DND-41 (cell line): Measurements from ENCODE around the gene KRT12.

Experiments
- ATAC-seq: fragments of 200-7000 bp; cut with Tn5 transposase; 3 replicates; pipeline ENCODE4 v1.9.1; 2021; ENCODE audit warnings: low read depth; ENCODE audit not compliant: insufficient read depth
- DNase-seq: peaks from one replicate; pipeline ENCODE4 v3.0.0-alpha.2; 2020
- H2AFZ ChIP-seq: 2 replicates; pipeline ENCODE4 v1.6.0; 2012; ENCODE audit warnings: low read depth, low read length
- H3K27ac ChIP-seq: 2 replicates; pipeline ENCODE4 v1.5.1; 2012; ENCODE audit warnings: low read length, inconsistent platforms
- H3K27me3 ChIP-seq: fragments of 200-600 bp; sonication (generic); 2 replicates; pipeline ENCODE4 v1.6.0; 2012; ENCODE audit warnings: low read length, mild to moderate bottlenecking, inconsistent platforms; ENCODE audit not compliant: insufficient read depth, poor library complexity
- H3K36me3 ChIP-seq: 2 replicates; pipeline ENCODE4 v1.5.1; 2012; ENCODE audit warnings: low read length, inconsistent platforms; ENCODE audit not compliant: insufficient read depth
- H3K4me1 ChIP-seq: 2 replicates; pipeline ENCODE4 v1.5.1; 2012; ENCODE audit warnings: mild to moderate bottlenecking, low read length; ENCODE audit not compliant: insufficient read depth
- H3K4me2 ChIP-seq: 2 replicates; pipeline ENCODE4 v1.6.0; 2012; ENCODE audit warnings: mild to moderate bottlenecking, moderate library complexity, low read length, inconsistent platforms; ENCODE audit not compliant: insufficient read depth
- H3K4me3 ChIP-seq, 2 experiments: fragments of 200-600 bp in 1 of 2; shearing (Covaris generic) in 1 of 2; 2 replicates each; pipeline ENCODE4 v1.5.1; 2012 to 2016; ENCODE audit warnings: inconsistent platforms in 2 of 2, low read length in 2 of 2, mild to moderate bottlenecking in 2 of 2, low read depth in 1 of 2, moderate library complexity in 1 of 2
- H3K79me2 ChIP-seq: 2 replicates; pipeline ENCODE4 v1.6.0; 2012; ENCODE audit warnings: low read length, inconsistent platforms; ENCODE audit not compliant: insufficient read depth
- H3K9ac ChIP-seq: 2 replicates; pipeline ENCODE4 v1.6.0; 2012; ENCODE audit warnings: low read depth, mild to moderate bottlenecking, inconsistent platforms, low read length, moderate library complexity
- H3K9me3 ChIP-seq: 2 replicates; pipeline ENCODE4 v1.5.1; 2012; ENCODE audit warnings: low read length, moderate library complexity, mild to moderate bottlenecking, inconsistent platforms; ENCODE audit not compliant: insufficient read depth, severe bottlenecking
- H4K20me1 ChIP-seq: 2 replicates; pipeline ENCODE4 v1.6.0; 2012; ENCODE audit warnings: low read length; ENCODE audit not compliant: insufficient read depth
- EZH2 ChIP-seq: IDR thresholded peaks from 3 replicates; pipeline ENCODE4 v1.6.1; 2012; ENCODE audit warnings: borderline replicate concordance, low read depth, mild to moderate bottlenecking, moderate library complexity, low read length, inconsistent platforms; ENCODE audit not compliant: severe bottlenecking
- TF ChIP-seq, protein P1 (sequence below): IDR thresholded peaks from 2 replicates; pipeline ENCODE4 v1.5.1; 2012; ENCODE audit warnings: borderline replicate concordance, low read length, moderate library complexity, mild to moderate bottlenecking; ENCODE audit not compliant: poor library complexity, severe bottlenecking; ENCODE audit errors: extremely low read depth

Gene KRT12

DNA sequence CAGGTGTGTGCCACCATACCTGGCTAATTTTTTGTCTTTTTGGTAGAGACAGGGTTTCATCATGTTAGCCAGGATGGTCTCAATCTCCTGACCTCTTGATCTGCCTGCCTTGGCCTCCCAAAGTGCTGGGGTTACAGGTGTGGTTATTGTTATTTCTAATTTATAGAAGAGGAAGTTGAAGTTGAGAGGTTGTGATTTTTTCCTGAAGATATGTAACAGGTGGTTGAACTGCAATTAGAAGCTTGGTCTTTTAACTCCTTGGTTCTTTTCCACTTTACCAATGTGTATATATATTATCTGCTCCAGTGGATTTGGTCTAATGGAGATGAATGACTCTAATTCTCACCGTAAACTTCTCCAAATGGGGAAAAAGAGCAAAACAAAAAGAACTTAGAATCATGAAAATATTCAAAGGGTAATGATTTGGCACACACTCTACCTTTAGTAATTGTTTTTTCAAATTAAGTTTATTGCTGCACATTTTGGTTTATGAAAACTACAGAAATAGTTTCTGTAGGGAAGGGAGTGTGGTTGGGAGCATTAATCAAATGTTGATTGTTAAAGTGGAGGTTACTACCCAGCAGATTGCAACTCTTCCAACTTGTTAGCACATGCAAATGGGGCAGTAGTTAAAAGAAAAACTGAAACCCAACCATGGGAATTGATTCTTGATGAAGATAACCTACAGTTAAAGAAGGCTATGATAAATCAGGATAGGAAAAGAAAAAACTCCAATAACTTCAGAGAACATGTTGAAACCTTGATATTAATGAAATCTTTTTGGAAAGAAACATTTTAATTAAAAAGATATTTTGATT is 42.8 kb downstream of the KRT12 start:
- Histone ChIP-seq H4K20me1 (no peaks in the 10 kb centered on the region), H3K27ac (no peak overlapping the region), H3K4me2 (no peak overlapping the region), H3K9me3 (no peaks in the 10 kb centered on the region), H3K36me3 (no peaks in the 10 kb centered on the region), H3K79me2 (peaks cover 8% of the 10 kb centered on the region; the same call in 1 of the 2 replicates), H3K4me3 (no peak overlapping the region), H2AFZ (no peak overlapping the region), H3K4me1 (peaks cover 13% of the 10 kb centered on the region), H3K27me3 (no peaks in the 10 kb centered on the region), H3K9ac (no peak overlapping the region)
- ATAC-seq, result no peak
- TF ChIP-seq, protein P1, sequence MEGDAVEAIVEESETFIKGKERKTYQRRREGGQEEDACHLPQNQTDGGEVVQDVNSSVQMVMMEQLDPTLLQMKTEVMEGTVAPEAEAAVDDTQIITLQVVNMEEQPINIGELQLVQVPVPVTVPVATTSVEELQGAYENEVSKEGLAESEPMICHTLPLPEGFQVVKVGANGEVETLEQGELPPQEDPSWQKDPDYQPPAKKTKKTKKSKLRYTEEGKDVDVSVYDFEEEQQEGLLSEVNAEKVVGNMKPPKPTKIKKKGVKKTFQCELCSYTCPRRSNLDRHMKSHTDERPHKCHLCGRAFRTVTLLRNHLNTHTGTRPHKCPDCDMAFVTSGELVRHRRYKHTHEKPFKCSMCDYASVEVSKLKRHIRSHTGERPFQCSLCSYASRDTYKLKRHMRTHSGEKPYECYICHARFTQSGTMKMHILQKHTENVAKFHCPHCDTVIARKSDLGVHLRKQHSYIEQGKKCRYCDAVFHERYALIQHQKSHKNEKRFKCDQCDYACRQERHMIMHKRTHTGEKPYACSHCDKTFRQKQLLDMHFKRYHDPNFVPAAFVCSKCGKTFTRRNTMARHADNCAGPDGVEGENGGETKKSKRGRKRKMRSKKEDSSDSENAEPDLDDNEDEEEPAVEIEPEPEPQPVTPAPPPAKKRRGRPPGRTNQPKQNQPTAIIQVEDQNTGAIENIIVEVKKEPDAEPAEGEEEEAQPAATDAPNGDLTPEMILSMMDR, result no peak
- TF ChIP-seq EZH2, result no peak
- no peak for DNase-seq

DNA sequence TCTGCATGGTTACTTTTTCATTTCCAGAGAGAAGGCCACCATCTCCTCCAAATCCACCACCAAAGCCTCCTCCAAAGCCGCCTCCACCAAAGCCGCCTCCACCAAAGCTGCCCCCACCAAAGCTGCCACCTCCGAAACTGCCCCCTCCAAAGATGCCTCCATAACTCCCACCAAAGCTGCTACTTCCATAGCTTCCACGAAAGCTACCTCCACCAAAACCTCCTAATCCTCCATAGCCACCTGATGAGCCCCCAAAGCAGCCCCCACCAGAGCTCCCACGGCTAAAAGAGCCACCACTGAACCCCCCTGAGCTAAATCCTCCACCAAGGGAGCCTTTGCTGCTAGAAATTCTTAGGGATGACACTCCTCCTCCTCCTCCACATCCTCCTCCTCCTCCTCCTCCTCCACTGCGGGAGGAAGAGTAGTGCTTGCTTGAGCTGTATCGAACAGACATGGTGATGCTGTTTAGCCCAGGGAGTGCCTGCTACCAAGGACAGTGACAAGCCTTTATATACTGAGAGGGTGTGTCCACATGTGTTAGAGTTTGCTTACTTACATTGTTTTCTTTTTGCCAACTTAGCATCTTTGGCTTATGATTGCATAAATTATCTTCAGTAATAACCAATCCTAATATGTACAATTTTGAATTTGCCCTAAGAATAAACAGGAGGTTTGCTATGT is 44.8 kb downstream of the KRT12 start, which contains the start of gene KRT10:
TSS of gene KRT10 (minus strand) at position 483 of the 681 bp plus-strand sequence. CDS start at position 454, 29 bp downstream.
- no peak within 1 kb of the TSS for H3K4me3 ChIP-seq
- H3K27me3 ChIP-seq, result no peaks in the 10 kb centered on the region
- peaks cover 3% of the 10 kb centered on the region for H3K36me3 ChIP-seq
- H3K9ac ChIP-seq, result no peak within 1 kb of the TSS
- H3K9me3 ChIP-seq, result no peaks in the 10 kb centered on the region
- TF ChIP-seq, protein P1, result no peak
- TF ChIP-seq EZH2, result no peak
- peaks cover 24% of the 10 kb centered on the region for H3K4me1 ChIP-seq
- H3K4me2 ChIP-seq, result no peak within 1 kb of the TSS
- H3K79me2 ChIP-seq, result peaks cover 18% of the 10 kb centered on the region
- H3K27ac ChIP-seq, result no peak within 1 kb of the TSS
- ATAC-seq (no peak), DNase-seq (no peak)
- H4K20me1 ChIP-seq, result no peaks in the 10 kb centered on the region
- H2AFZ ChIP-seq, result no peak within 1 kb of the TSS

DNA sequence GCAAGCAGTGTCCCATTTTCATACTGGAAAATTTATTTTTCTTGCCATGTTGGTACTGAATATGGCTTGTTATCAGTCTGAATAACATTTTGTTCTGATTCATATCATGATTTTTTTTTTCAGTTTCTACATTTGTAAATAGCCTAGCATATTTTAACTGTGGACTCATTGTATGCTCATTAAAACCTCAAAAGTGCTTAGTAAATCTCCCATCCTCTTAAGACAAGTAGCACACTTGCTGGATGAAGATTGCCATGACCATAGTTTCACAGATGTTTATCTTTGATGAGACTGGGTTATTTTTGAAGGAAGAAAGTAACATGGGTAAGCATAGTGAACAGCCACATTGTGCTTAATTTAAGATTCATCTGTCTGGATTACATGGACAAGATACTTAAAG is 45.5 kb downstream of the KRT12 start:
- ATAC-seq (no peak), DNase-seq (no peak)
- Histone ChIP-seq H3K4me2 (no peak overlapping the region), H4K20me1 (no peaks in the 10 kb centered on the region), H3K4me3 (no peak overlapping the region), H3K4me1 (peaks cover 28% of the 10 kb centered on the region), H3K27ac (no peak overlapping the region), H2AFZ (no peak overlapping the region), H3K9me3 (no peaks in the 10 kb centered on the region), H3K27me3 (no peaks in the 10 kb centered on the region), H3K9ac (no peak overlapping the region), H3K79me2 (peaks cover 20% of the 10 kb centered on the region), H3K36me3 (peaks cover 6% of the 10 kb centered on the region)
- TF ChIP-seq, protein P1, result no peak
- TF ChIP-seq EZH2, result no peak
